ENCODE measurements around the gene DXO.

Gene DXO

DNA sequence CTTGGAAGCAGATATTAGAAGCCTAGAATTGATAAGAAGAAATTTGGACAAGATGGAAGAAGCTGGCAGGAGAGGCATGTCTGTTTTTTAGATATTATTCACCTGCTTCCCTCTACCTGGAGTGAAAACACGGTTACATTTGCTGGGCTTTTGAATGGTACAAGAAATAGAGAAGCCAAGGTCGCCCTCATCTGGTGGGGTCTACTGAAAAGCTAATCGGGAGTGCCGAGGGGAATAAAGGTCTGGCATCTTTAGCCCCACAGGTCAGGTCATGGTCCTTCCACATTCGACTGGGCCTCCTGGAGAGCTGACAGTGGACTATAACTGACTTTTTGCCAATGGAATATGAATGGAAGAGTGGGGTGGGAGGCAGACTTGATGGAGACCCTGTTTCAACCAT, 49.0 kb downstream of the DXO start:
- DNase-seq: no peak

DNA sequence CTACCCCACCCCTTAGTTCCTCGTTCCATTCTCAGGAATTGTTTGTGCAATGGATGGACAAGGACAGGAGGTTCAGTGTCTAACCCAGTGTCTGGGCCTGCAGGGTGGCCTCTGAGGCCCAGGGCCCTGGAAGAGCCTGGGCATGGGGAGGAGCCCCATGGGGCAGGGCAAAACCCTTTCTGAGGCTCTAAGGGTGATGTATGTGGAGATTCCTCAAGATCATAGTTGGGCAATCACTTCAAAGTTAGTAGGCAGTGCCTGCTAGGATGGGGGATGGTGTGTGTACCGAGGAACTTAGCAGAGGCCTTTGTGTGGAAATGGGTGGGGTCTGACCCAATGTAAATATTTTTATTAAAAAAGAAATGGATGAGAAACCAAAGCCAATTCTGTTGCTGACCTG, 51.1 kb downstream of the DXO start:
- DNase-seq: no peak
